Hippocampal formation (tissue), 2 donors: Measurements from ENCODE around the gene BTLA.
"Not testable (repeated sequence)": the region's sequence is repeated elsewhere in the genome, so short reads cannot be mapped to it uniquely, and the experiment has no call there.

Experiments used
- DNase-seq, 2 donors: peaks; one replicate each; lab custom pipeline; 2025; lab: John Stamatoyannopoulos, UW

BTLA gene, protein sequence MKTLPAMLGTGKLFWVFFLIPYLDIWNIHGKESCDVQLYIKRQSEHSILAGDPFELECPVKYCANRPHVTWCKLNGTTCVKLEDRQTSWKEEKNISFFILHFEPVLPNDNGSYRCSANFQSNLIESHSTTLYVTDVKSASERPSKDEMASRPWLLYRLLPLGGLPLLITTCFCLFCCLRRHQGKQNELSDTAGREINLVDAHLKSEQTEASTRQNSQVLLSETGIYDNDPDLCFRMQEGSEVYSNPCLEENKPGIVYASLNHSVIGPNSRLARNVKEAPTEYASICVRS

GRCh38 chr3:112498914-112499711, at the start of gene BTLA:
BTLA (minus strand) TSS chr3:112499472; CDS start chr3:112499358, 114 bp downstream.
- no peak for DNase-seq

- no peak for DNase-seq
These were observed 47.0 kb upstream of the BTLA start for GRCh38 chr3:112546216-112546759.

GRCh38 chr3:112539825-112540650, 40.8 kb upstream of the BTLA start:
- no peak for DNase-seq

- DNase-seq: peak in 1 of 2 donors; percentile 56
These were observed 32.1 kb upstream of the BTLA start for GRCh38 chr3:112531358-112531781.

DNA sequence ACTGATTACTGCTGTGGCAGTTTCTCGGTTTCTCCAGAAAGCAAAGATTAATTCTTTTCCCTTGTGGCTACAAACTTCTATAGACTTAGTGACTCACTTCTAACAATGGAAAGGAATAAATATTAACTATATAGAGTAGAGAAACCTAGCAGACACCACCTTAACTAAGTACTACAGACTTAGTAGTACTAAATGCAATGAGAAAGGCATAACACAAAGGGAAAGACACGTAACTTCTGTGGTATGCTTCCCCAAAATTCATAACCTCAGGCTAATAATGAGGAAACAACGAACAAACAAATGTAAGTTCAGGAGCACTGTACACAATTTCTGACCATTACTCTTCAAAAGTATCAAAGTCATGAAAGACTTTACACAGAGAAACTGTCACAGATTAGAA, 31.3 kb upstream of the BTLA start:
- DNase-seq: no peak

- not testable (repeated sequence) for DNase-seq
These were observed 24.9 kb upstream of the BTLA start for GRCh38 chr3:112524127-112524526.

DNA sequence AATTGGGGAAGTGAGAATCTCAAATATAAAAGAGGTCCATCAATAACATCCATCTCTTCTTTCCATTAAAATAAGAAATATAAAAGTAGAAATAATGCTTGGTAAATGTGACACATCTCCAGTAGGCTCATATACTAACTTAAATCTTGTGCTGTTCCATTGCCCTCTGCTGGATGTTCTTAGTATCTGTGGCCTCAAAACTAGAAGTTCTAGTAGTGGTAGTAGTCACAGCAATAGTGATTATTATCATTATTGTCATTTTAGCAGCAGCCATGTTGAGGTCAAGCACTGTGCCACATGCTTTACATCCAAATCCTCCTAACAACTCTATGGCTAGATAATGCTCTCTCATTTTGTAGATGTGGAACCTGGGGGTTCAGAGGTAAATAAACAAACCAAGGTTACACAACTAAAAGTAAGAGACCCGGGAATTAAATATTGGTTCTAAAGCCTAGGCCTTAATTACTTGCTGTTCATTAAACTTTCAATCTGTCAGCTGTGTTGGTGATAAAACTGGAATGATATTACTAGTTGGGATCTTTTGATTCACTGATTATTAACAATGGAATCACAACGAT, 20.2 kb upstream of the BTLA start:
- DNase-seq: peak in 1 of 2 donors; percentile 82

GRCh38 chr3:112518970-112519369, 19.7 kb upstream of the BTLA start:
- not testable (repeated sequence) for DNase-seq

DNA sequence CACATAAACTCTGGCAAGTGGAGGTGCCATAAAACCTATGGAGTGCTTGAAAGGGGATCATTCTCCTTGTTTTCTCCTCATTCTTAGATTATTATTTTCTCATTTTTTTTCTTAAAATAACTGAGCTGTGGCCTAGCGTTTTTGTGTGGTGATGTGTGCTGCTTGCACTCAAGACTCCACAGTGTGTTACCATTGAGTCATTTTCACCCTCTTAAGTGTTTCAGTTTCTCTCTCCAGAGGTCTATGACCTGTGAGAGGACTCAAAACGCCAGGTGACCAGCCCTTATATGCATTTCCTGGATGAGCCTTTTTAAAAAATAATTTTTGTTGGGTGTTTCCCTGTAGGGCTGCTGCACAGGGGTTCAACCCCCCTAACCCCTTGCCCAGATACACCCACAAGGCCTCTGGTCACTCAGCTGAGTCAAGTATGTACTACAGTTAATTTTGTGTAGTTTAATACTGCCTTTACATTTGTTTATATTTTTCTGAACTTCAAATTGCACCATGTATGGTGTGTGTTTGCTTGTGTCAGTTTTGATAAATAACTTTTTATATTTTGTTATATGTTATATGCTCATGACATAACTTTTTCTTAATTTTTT, 15.4 kb upstream of the BTLA start:
- DNase-seq: no peak

DNA sequence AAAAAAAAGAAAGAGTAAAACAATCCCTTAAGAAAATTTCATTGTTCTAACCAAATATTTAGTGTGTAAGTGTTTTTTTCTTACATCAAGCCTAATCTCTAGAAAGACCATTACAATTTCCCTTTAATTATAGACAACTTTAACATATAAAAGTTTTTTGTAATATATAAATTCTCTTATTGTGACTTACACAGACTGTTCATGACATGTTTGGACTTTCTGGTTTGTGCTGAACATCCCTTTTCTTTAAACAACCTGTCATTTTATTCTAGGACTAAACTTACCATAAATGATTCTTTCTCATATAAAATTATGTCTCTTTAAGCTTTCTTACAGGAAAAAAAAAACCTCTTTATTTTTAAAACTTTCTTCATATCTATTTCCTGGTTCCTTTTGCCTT, 13.0 kb upstream of the BTLA start:
- no peak for DNase-seq

GRCh38 chr3:112508860-112509259, 9.6 kb upstream of the BTLA start:
- DNase-seq: no peak

DNA sequence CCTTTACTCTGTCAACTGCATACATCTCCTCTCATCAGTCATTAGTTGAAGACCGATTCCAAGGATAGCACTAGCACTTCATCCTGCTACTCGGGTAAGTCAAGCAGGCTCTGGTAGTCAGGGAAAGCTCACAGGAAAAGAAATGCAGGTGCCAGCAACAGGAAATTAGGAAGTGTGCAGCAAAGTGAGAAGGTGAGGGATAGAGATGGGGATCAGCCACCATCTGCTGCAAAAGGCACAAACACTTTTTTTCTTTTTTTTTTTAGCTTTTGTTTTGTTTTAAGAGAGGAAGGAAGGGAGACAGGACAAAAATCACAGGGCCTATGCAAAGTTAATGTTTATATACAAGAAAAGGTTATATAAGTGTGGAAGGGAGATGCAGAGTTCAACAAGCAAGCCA, 9.0 kb upstream of the BTLA start:
- no peak for DNase-seq

DNA sequence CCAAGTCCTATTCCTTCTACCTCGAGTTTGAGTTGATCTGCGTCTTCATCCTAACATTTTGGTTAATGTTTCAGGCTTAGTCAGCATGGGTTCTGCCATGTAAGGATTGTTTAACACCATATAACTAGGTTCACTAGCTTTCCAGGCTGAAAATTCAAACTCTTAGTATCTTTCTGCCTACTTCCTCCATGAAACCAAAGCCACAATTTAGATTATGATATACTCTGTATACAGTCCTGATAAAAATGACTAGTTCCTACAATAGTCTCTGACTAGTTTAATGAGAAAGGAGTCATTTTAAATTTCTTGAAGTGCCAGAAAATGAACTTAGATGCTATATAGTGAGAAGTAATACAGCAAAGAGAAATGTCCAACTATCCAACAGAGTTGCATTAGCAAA, 6.6 kb upstream of the BTLA start:
- no peak for DNase-seq

- DNase-seq: no peak
These were observed 4.9 kb upstream of the BTLA start for GRCh38 chr3:112504123-112504522.

DNA sequence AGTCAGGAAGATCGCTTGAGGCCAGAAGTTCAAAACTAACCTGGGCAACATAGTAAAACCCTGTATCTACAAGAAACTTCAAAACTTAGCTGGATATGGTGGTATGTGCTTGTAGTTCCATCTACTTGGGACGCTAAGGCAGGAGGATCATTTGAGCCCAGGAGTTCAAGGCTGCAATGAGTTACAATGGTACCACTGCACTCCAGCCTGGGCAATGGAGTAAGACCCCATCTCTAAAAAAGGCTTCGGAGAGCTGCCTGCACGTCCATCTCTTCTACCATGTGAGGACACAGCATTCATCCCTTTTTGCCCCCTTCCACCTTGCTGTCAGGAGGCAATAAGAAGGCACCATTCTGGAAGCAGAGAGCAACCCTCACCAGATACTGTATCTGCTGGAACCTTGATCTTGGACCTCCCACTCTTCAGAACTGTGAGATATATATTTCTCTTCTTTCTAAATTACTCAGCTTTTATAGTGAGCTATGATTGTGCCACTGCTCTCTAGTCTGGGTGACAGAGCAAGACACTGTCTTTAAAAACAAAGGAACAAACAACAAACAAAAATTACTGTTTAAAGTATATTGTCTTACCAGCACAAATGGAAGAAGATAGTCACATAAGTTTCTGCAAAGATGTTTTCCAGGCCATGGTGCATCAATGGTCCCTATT, 4.2 kb upstream of the BTLA start:
- DNase-seq: no peak

DNA sequence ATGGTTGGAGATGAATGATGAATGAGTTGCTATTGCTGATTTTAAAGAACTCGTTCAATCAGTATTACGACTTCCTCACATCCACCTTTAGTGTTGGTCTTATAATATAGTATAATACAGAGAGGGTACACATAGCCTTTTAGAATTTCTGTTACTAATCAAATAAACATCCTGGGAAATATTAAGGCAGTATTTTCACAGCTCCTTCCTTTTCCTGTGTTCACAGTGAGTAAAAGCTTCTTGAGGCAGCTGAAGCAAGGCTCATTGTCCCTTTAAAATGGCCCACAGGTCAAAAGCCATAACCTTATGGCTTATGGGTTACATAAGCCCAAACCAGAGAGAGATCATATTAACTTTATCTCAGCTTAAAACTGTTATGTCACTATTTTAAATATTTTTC, 1.3 kb upstream of the BTLA start:
- no peak for DNase-seq

GRCh38 chr3:112497897-112498548, 1.2 kb downstream of the BTLA start:
- no peak for DNase-seq

DNA sequence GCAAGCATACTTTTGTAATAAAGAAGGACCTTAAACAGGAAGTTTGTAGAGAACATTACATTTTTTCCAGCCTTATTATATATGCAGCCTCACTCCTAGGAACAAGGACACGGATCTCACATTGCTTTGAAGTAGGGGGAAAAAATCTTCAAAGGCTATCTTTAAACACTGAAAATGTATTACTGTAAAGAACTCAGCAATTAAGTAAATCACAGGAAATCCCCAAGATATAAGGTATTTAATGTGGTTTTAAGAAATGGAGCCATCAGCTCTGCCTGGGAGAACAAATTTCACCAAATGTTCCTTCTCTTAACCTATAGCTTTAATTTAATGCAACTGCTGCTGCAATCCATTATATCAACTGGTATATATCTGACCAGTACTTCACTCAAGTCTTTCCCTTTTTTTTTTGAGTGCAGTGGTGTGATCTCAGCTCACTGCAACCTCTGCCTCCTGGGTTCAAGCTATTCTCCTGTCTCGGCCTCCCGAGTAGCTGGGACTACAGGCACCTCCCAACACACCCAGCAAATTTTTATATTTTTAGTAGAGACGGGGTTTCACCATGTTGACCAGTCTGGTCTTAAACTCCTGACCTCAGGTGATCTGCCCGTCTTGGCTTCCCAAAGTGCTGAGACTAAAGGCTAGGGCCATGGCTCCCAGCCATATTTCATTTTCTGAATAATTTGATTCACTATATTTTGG, 2.8 kb downstream of the BTLA start:
- DNase-seq: no peak

GRCh38 chr3:112494448-112494767, 4.9 kb downstream of the BTLA start:
- DNase-seq: not testable (repeated sequence)

DNA sequence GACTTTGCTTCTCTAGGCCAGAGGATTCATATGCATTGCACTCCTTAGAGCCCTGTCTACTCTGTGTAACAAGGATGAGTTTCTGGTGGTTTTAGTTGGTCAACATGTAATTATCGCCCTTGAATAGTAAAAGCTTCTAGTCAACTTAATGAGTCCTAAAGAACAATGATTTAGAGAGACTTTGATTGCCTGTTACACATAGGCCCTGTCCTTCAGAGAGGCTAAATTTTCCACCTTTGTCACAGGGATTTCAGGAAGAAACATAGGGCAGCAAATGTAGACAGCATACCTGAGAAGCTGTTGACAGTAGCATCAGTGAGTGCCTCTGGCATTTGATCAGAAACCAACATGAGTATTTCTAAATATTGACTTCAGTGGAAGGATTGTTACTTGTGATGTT, 7.1 kb downstream of the BTLA start:
- DNase-seq: no peak
